Stimulated activated CD4-positive, alpha-beta T cell treated with anti-CD3 and anti-CD28 coated beads, Interleukin-4, amount 100 ng/mL, for 1 hour (primary cell): Measurements from ENCODE around the gene PSMD1.
A peak's percentile ranks its signal among the peaks of the same experiment; 100 is the strongest.
"Not testable (repeated sequence)": the region's sequence is repeated elsewhere in the genome, so short reads cannot be mapped to it uniquely, and the experiment has no call there.

Experiments used
- DNase-seq: peaks from one replicate; pipeline ENCODE4 v3.0.0-alpha.2; 2020

Gene PSMD1

GRCh38 chr2:231056453-231057416, at the start of gene PSMD1:
Gene PSMD1 (plus strand): TSS chr2:231056867. CDS start chr2:231057026, 159 bp downstream.
- peak; percentile 92 for DNase-seq

GRCh38 chr2:231007286-231008098, 49.2 kb upstream of the PSMD1 start:
- no peak for DNase-seq

GRCh38 chr2:231008131-231008530, 48.5 kb upstream of the PSMD1 start:
- no peak for DNase-seq

GRCh38 chr2:231009236-231009919, 47.3 kb upstream of the PSMD1 start:
- no peak for DNase-seq

- DNase-seq: no peak
Observed at GRCh38 chr2:231010201-231010730, 46.4 kb upstream of the PSMD1 start.

- no peak for DNase-seq
Observed at GRCh38 chr2:231011526-231011925, 45.1 kb upstream of the PSMD1 start.

GRCh38 chr2:231012463-231012862, 44.2 kb upstream of the PSMD1 start:
- no peak for DNase-seq

- no peak for DNase-seq
Observed at GRCh38 chr2:231013820-231014219, 42.8 kb upstream of the PSMD1 start.

GRCh38 chr2:231015478-231015877, 41.2 kb upstream of the PSMD1 start:
- DNase-seq: no peak

- DNase-seq: no peak
Observed at GRCh38 chr2:231015926-231016325, 40.7 kb upstream of the PSMD1 start.

- no peak for DNase-seq
Observed at GRCh38 chr2:231016566-231017230, 40.0 kb upstream of the PSMD1 start.

- no peak for DNase-seq
Observed at GRCh38 chr2:231017231-231017598, 39.5 kb upstream of the PSMD1 start.

GRCh38 chr2:231018184-231018583, 38.5 kb upstream of the PSMD1 start:
- DNase-seq: no peak

- not testable (repeated sequence) for DNase-seq
Observed at GRCh38 chr2:231025059-231025458, 31.6 kb upstream of the PSMD1 start.

GRCh38 chr2:231028889-231029288, 27.8 kb upstream of the PSMD1 start:
- DNase-seq: no peak

- DNase-seq: no peak
Observed at GRCh38 chr2:231029563-231029962, 27.1 kb upstream of the PSMD1 start.

- no peak for DNase-seq
Observed at GRCh38 chr2:231030725-231031124, 25.9 kb upstream of the PSMD1 start.

GRCh38 chr2:231032575-231033140, 24.0 kb upstream of the PSMD1 start:
- no peak for DNase-seq

GRCh38 chr2:231033147-231034132, 23.2 kb upstream of the PSMD1 start:
- DNase-seq: no peak

GRCh38 chr2:231034291-231034882, 22.3 kb upstream of the PSMD1 start:
- DNase-seq: no peak
